GM23338 (cell line): ENCODE data around the gene CNTNAP2. TPM values are rescaled to one million over a fixed set of nuclear protein-coding genes. Genes with fewer than 3 reads are reported as not detected.
A peak's percentile ranks its signal among the peaks of the same experiment; 100 is the strongest.

Source experiments
- ATAC-seq: fragments of 200-7000 bp; cut with Tn5 transposase; 3 replicates; pipeline ENCODE4 v1.9.1; 2020
- DNase-seq: peaks from one replicate; pipeline ENCODE4 v3.0.0-alpha.2; 2015; ENCODE audit warnings: low spot score
- H2AFZ ChIP-seq: fragments of 200-600 bp; sonication (generic); 2 replicates; pipeline ENCODE4 v1.8.0; 2016; ENCODE audit warnings: antibody characterized with exemption, mild to moderate bottlenecking, moderate library complexity
- H3F3A ChIP-seq: fragments of 200-600 bp; sonication (generic); replicated peaks from 2 replicates; pipeline ENCODE4 v1.8.0; 2017; ENCODE audit warnings: antibody characterized with exemption, mixed run types, low read depth
- H3K27ac ChIP-seq: fragments of 200-600 bp; sonication (generic); 2 replicates; pipeline ENCODE4 v1.6.1; 2016; ENCODE audit warnings: low read depth
- H3K27me3 ChIP-seq: fragments of 200-600 bp; sonication (generic); 2 replicates; pipeline ENCODE4 v1.8.0; 2016; ENCODE audit warnings: mild to moderate bottlenecking, mixed run types, moderate library complexity; ENCODE audit not compliant: insufficient read depth
- H3K36me3 ChIP-seq: fragments of 200-600 bp; sonication (generic); 2 replicates; pipeline ENCODE4 v1.8.0; 2016; ENCODE audit warnings: mild to moderate bottlenecking; ENCODE audit not compliant: insufficient read depth
- H3K4me1 ChIP-seq: fragments of 200-600 bp; sonication (generic); 2 replicates; pipeline ENCODE4 v1.8.0; 2016; ENCODE audit warnings: mild to moderate bottlenecking, moderate library complexity; ENCODE audit not compliant: insufficient read depth
- H3K4me2 ChIP-seq: fragments of 200-600 bp; sonication (generic); 2 replicates; pipeline ENCODE4 v1.7.1; 2017; ENCODE audit warnings: mixed run types
- H3K4me3 ChIP-seq: fragments of 200-600 bp; sonication (generic); 2 replicates; pipeline ENCODE4 v1.6.1; 2016; ENCODE audit warnings: mixed run types
- H3K79me2 ChIP-seq: fragments of 200-600 bp; sonication (generic); replicated peaks from 2 replicates; pipeline ENCODE4 v1.8.0; 2017; ENCODE audit warnings: mild to moderate bottlenecking; ENCODE audit not compliant: insufficient read depth
- H3K9me2 ChIP-seq: fragments of 200-600 bp; sonication (generic); 2 replicates; pipeline ENCODE4 v1.8.0; 2017; ENCODE audit not compliant: insufficient read depth
- H4K20me1 ChIP-seq: fragments of 200-600 bp; sonication (generic); replicated peaks from 2 replicates; pipeline ENCODE4 v1.8.0; 2017; ENCODE audit warnings: mild to moderate bottlenecking; ENCODE audit not compliant: insufficient read depth
- H3K27ac Mint-ChIP-seq: 2 replicates; pipeline ENCODE4 v1.8.0; 2020; ENCODE audit warnings: inconsistent platforms, mild to moderate bottlenecking, moderate library complexity, mixed read lengths
- H3K27me3 Mint-ChIP-seq: 3 replicates; pipeline ENCODE4 v1.8.0; 2022; ENCODE audit warnings: low read depth, mild to moderate bottlenecking, moderate library complexity, mixed read lengths, inconsistent platforms; ENCODE audit not compliant: insufficient read depth, poor library complexity
- H3K36me3 Mint-ChIP-seq: 3 replicates; pipeline ENCODE4 v1.8.0; 2021; ENCODE audit warnings: low read depth, mild to moderate bottlenecking, inconsistent platforms, moderate library complexity, mixed read lengths
- H3K4me1 Mint-ChIP-seq: 3 replicates; pipeline ENCODE4 v1.8.0; 2020; ENCODE audit warnings: mild to moderate bottlenecking, inconsistent platforms, mixed read lengths
- H3K4me3 Mint-ChIP-seq: 3 replicates; pipeline ENCODE4 v1.8.0; 2021; ENCODE audit warnings: moderate library complexity, mild to moderate bottlenecking, inconsistent platforms, mixed read lengths
- H3K9me3 Mint-ChIP-seq: 3 replicates; pipeline ENCODE4 v1.8.0; 2020; ENCODE audit warnings: moderate library complexity, mild to moderate bottlenecking, inconsistent platforms, mixed read lengths
- ZNF462 ChIP-seq: fragments of 250-450 bp; sonication (Bioruptor Pico); IDR thresholded peaks from 2 replicates; pipeline ENCODE4 v1.5.0; 2020; ENCODE audit warnings: mild to moderate bottlenecking, moderate library complexity
- polyA plus RNA-seq: library from polyadenylated mRNA; unstranded; fragments of >200 nt; fragmentation: Nextera tagmentation; extraction: Ambion mirVana; gene quantifications from 2 replicates; pipeline ENCODE4 v1.2.1, GENCODE V29; 2016
- total RNA-seq: library from RNA; depleted of rRNA; stranded (reverse); fragments of >200 nt; shearing (Covaris generic); gene quantifications from 2 replicates; pipeline ENCODE4 v1.2.3, GENCODE V29; 2014
- TF ChIP-seq, protein P1 (sequence below), 2 experiments: fragments of 200-600 bp in 1 of 2; sonication (generic) in 1 of 2; conservative IDR thresholded peaks; 2 replicates each; pipeline versions ENCODE4 v1.5.1 to v1.6.1; 2016 to 2017; ENCODE audit warnings: antibody characterized with exemption in 2 of 2, low read depth in 2 of 2, mild to moderate bottlenecking in 2 of 2, moderate library complexity in 1 of 2
- TF ChIP-seq, protein P2 (sequence below): IDR thresholded peaks from 2 replicates; pipeline ENCODE4 v1.6.1; 2016; ENCODE audit warnings: antibody characterized with exemption

The CNTNAP2 gene
- total and polyA plus RNA-seq, 2 experiments from 2014 or later: 38.2 to 61.3 TPM

DNA sequence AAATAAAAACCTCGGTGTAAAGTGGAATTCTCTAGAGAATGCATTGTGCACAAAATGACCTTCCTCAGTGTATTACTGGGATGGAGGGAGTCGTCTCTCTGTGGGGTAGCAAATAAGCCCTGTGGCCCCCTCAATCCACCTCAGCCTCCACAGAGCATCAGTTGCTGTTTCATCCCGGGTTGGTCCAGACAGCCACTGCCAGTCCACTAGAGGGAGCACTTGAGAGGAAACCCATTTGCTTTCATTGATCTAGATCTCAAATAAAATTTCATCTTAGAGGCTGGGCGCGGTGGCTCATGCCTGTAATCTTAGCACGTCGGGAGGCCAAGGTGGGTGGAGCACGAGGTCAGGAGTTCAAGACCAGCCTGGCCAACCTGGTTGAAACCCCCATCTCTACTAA, 1128.7 kb downstream of the CNTNAP2 start:
- Mint-ChIP-seq H3K36me3 (peaks cover 4% of the 10 kb centered on the region; the same call in 1 of the 3 replicates), H3K27me3 (peaks cover 3% of the 10 kb centered on the region), H3K4me3 (no peak overlapping the region), H3K27ac (no peak overlapping the region), H3K4me1 (peaks cover 5% of the 10 kb centered on the region; the same call in 2 of the 3 replicates), H3K9me3 (peaks cover 32% of the 10 kb centered on the region; the same call in 2 of the 3 replicates)
- Histone ChIP-seq H3K27me3 (no peaks in the 10 kb centered on the region), H3K36me3 (no peaks in the 10 kb centered on the region), H4K20me1 (no peaks in the 10 kb centered on the region), H2AFZ (no peak overlapping the region), H3K9me2 (no peaks in the 10 kb centered on the region), H3F3A (no peaks in the 10 kb centered on the region), H3K4me3 (no peak overlapping the region), H3K79me2 (no peaks in the 10 kb centered on the region), H3K4me2 (no peak overlapping the region), H3K4me1 (no peaks in the 10 kb centered on the region; the same call in 1 of the 2 replicates), H3K27ac (no peak overlapping the region)
- no peak for TF ChIP-seq ZNF462 (CRISPR knock-in tag)
- TF ChIP-seq, protein P1, sequence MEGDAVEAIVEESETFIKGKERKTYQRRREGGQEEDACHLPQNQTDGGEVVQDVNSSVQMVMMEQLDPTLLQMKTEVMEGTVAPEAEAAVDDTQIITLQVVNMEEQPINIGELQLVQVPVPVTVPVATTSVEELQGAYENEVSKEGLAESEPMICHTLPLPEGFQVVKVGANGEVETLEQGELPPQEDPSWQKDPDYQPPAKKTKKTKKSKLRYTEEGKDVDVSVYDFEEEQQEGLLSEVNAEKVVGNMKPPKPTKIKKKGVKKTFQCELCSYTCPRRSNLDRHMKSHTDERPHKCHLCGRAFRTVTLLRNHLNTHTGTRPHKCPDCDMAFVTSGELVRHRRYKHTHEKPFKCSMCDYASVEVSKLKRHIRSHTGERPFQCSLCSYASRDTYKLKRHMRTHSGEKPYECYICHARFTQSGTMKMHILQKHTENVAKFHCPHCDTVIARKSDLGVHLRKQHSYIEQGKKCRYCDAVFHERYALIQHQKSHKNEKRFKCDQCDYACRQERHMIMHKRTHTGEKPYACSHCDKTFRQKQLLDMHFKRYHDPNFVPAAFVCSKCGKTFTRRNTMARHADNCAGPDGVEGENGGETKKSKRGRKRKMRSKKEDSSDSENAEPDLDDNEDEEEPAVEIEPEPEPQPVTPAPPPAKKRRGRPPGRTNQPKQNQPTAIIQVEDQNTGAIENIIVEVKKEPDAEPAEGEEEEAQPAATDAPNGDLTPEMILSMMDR (conservative IDR thresholded peaks at IDR 0.05; ENCODE audit: low read depth in 2 of 2): peak; percentile 69 to 73
- TF ChIP-seq, protein P2, sequence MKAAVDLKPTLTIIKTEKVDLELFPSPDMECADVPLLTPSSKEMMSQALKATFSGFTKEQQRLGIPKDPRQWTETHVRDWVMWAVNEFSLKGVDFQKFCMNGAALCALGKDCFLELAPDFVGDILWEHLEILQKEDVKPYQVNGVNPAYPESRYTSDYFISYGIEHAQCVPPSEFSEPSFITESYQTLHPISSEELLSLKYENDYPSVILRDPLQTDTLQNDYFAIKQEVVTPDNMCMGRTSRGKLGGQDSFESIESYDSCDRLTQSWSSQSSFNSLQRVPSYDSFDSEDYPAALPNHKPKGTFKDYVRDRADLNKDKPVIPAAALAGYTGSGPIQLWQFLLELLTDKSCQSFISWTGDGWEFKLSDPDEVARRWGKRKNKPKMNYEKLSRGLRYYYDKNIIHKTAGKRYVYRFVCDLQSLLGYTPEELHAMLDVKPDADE: no peak
- ATAC-seq (peak; percentile 77), DNase-seq (peak; percentile 71)
